WI38 (cell line): ENCODE data around the gene NDFIP1.

Experiments used
- H3K4me3 ChIP-seq: 2 replicates; pipeline ENCODE4 v1.5.1; 2011; ENCODE audit warnings: low read depth, mild to moderate bottlenecking, control low read depth, low read length
- TF ChIP-seq, protein P1 (sequence below): IDR thresholded peaks from 2 replicates; pipeline ENCODE4 v1.5.1; 2012; ENCODE audit warnings: low read depth, mild to moderate bottlenecking, control low read depth, low read length

The NDFIP1 gene

GRCh38 chr5:142100307-142100706 lies 8.3 kb upstream of the NDFIP1 start:
- no peak overlapping the region for H3K4me3 ChIP-seq
- TF ChIP-seq, protein P1, sequence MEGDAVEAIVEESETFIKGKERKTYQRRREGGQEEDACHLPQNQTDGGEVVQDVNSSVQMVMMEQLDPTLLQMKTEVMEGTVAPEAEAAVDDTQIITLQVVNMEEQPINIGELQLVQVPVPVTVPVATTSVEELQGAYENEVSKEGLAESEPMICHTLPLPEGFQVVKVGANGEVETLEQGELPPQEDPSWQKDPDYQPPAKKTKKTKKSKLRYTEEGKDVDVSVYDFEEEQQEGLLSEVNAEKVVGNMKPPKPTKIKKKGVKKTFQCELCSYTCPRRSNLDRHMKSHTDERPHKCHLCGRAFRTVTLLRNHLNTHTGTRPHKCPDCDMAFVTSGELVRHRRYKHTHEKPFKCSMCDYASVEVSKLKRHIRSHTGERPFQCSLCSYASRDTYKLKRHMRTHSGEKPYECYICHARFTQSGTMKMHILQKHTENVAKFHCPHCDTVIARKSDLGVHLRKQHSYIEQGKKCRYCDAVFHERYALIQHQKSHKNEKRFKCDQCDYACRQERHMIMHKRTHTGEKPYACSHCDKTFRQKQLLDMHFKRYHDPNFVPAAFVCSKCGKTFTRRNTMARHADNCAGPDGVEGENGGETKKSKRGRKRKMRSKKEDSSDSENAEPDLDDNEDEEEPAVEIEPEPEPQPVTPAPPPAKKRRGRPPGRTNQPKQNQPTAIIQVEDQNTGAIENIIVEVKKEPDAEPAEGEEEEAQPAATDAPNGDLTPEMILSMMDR, result no peak

DNA sequence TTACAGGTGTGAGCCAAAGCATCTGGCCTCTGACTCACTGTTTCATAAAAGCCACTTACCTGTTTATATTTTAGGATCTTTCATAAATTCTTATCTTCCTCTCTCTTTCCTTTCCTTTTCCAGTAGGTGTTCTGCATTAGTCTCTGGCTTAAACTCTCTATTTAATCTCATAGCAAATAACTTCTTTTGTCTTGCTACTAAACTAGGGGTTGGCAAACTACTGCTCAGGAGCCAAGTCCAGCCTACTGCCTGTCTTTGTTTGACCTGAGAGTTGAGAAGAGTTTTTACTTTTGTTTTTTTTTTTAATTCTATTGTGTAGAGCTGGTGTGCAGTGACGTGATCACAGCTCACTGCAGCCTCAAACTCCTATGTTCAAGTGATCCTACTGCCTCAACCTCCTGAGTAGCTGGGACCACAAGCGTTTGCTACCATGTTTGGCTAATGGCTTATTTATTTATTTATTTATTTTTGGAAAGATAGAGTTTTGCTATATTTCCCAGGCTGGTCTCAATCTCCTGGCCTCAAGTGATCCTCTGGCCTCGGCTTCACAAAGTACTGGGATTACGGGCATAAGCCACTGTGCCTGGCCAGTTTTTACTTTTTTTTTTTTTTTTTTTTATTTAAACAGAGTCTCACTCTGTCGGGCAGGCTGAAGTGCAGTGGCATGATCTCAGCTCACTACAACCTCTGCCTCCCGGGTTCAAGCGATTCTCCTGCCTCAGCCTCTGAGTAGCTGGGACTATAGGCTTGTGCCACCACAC lies 5.4 kb upstream of the NDFIP1 start:
- H3K4me3 ChIP-seq, result no peak overlapping the region
- TF ChIP-seq, protein P1, result no peak

DNA sequence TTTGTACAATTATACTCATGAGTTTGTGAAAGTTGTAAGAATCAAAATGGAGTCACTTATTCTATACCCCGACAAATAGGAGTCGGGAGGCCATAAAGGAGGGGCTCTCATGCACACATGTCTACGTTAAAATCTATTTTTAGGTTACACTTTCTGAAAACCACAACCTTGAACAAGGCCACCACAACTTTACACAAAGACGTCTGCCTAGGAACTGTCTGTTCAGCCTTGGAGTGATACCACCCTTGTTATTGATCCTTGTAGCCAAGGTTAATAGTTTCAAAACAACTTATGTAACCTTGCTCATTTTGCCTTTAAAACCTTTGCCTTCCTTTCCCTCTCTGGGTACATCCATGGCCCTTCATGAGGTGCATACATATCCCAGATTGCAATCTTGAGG lies 4.1 kb upstream of the NDFIP1 start:
- TF ChIP-seq, protein P1, result no peak
- H3K4me3 ChIP-seq, result no peak overlapping the region

GRCh38 chr5:142106061-142106460 lies 2.5 kb upstream of the NDFIP1 start:
- TF ChIP-seq, protein P1, result no peak
- H3K4me3 ChIP-seq, result no peak overlapping the region

DNA sequence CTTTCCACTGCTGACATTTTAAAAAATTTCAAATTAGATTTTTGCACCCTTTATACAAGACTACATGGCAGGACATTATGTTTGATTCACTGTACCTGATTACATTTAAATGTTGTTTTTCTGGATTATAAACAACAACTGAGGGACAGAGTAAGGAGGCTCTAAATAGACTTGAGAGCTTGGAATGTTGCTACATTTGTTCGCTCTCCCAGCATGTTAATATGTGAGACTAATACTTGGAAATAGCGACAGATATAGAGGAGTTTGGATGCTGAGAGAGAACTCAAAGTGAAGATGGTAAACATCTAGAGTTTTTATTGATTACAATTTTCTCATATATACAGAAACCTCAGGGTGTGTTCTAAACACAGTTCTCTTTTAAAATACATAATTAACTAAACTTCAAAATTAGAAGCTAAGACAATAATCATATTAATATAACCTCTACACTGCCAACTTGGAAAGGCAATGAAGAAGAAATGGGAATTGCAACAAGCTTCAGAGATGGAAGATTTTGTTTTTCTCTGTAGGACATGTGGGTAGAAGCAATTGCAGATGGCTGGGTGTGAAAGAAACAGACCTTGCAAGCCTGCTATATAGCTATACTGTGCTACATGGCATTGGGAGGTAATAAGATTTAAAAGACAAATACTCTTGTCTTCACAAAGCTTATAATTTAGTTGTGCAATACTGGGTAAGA lies 1.4 kb upstream of the NDFIP1 start:
- TF ChIP-seq, protein P1, result no peak

GRCh38 chr5:142107736-142108431 lies 695 bp upstream of the NDFIP1 start:
- peak overlapping the region; percentile 88 for H3K4me3 ChIP-seq
- TF ChIP-seq, protein P1, result no peak

More for the DNA sequence above, 1.4 kb upstream of the NDFIP1 start:
- no peak overlapping the region for H3K4me3 ChIP-seq
